ENCODE results near the gene PEPD. TPM values are rescaled to one million over a fixed set of nuclear protein-coding genes. Genes with fewer than 3 reads are reported as not detected.

The PEPD gene
- total RNA-seq, 1 experiment from 2014 or later: 40.5 TPM

GRCh38 chr19:33400856-33401682 is 120.5 kb downstream of the PEPD start (continued):
- TF ChIP-seq CTCF (IDR thresholded peaks at IDR 0.05 in 2 of 3, conservative IDR thresholded peaks at IDR 0.05 in 1 of 3; ENCODE audit: borderline replicate concordance in 1 of 3, insufficient read depth in 1 of 3, low read depth in 2 of 3, low read length in 2 of 3) (no peak), CEBPB (IDR thresholded peaks at IDR 0.05; ENCODE audit: low read depth) (no peak), EZH2phosphoT487 (IDR thresholded peaks at IDR 0.05; ENCODE audit: borderline replicate concordance) (no peak), ZNF274 (IDR thresholded peaks at IDR 0.05; ENCODE audit: low read depth, low read length) (no peak), EZH2 (IDR thresholded peaks at IDR 0.05) (no peak), EGR1 (IDR thresholded peaks at IDR 0.05; ENCODE audit: low read depth) (no peak), ZFX (IDR thresholded peaks at IDR 0.05) (no peak), FOSL1 (IDR thresholded peaks at IDR 0.05; ENCODE audit: low read depth) (no peak)

GRCh38 chr19:33399745-33400681 is 121.6 kb downstream of the PEPD start:
- intact Hi-C loops (cut with micrococcal nuclease): loop anchor here (10.0 kb wide), 1 partner anchor 255 kb away; no protein-coding TSS in a partner anchor
- H3K27me3 ChIP-seq (ENCODE audit: insufficient read depth, low read length): no peaks in the 10 kb centered on the region
- H3K27ac ChIP-seq (ENCODE audit: low read depth, low read length): no peak overlapping the region
- ATAC-seq: no peak
- H4K20me1 ChIP-seq (ENCODE audit: insufficient read depth): no peaks in the 10 kb centered on the region
- ChIA-PET CTCF (no interaction called here), RAD21 (ENCODE audit: low non-redundant PET in 1 of 2, low total read pairs in 2 of 2, uncharacterized antibody in 2 of 2, unreplicated experiment in 2 of 2) (interaction anchor here in 1 of 2 experiments (0.6 kb wide), 1 partner anchor 18 kb away, joined by 4 read pairs; no protein-coding TSS in a partner anchor), POLR2A (interaction anchor here (1.0 kb wide), 1 partner anchor 97 kb away, joined by 3 read pairs; the partner anchor contains the start of gene CEBPA)
- no TSS peak for BruUV-seq (replicated peaks)
- H3K9me2 ChIP-seq (ENCODE audit: insufficient read depth): no peaks in the 10 kb centered on the region
- no peak overlapping the region for H3K9ac ChIP-seq (ENCODE audit: low read length)
- no peak overlapping the region for H2AFZ ChIP-seq (ENCODE audit: low read depth, low read length, poor library complexity, severe bottlenecking)
- H3K4me3 ChIP-seq (replicated peaks in 1 of 2; ENCODE audit: low read depth in 1 of 2, low read length in 2 of 2): no peak overlapping the region
- H3K79me2 ChIP-seq (ENCODE audit: insufficient read depth, low read length): no peaks in the 10 kb centered on the region
- no peak for DNase-seq (ENCODE audit: low read depth, low spot score)
- H3K9me3 ChIP-seq (ENCODE audit: control insufficient read depth in 1 of 2, insufficient read depth in 1 of 2, low read depth in 1 of 2, low read length in 2 of 2): no peaks in the 10 kb centered on the region
- H3K4me1 ChIP-seq (ENCODE audit: control insufficient read depth in 1 of 2, insufficient read depth in 2 of 2, low read length in 2 of 2): no peaks in the 10 kb centered on the region
- no peak for TF ChIP-seq ELF1 (IDR thresholded peaks at IDR 0.05; ENCODE audit: borderline replicate concordance, low read depth)
- no peak for TF ChIP-seq JUND (IDR thresholded peaks at IDR 0.05)
- no peak for TF ChIP-seq EZH2 (IDR thresholded peaks at IDR 0.05)
- no peak for TF ChIP-seq ZBTB33 (IDR thresholded peaks at IDR 0.05; ENCODE audit: extremely low read depth, insufficient replicate concordance, low read length)
- H3K36me3 ChIP-seq (ENCODE audit: control insufficient read depth in 1 of 2, insufficient read depth in 2 of 2, low read length in 2 of 2): no peaks in the 10 kb centered on the region
- no peak overlapping the region for H3K4me2 ChIP-seq (ENCODE audit: low read length)

Data from HCT116 (cell line).